Measurements from ENCODE around the gene KRTAP19-2.
A peak's percentile ranks its signal among the peaks of the same experiment; 100 is the strongest.
"Not testable (repeated sequence)": the region's sequence is repeated elsewhere in the genome, so short reads cannot be mapped to it uniquely, and the experiment has no call there.

The KRTAP19-2 gene

GRCh38 chr21:30487336-30487735, at the start of gene KRTAP19-2:
Gene KRTAP19-2 (minus strand): TSS chr21:30487436. CDS start chr21:30487348, 88 bp downstream.
- no peak for DNase-seq
- in situ Hi-C loops (cut with HindIII; ENCODE audit: low pct_ligation_motif_present, low pct_unique_long_range_greater_than_20kb, low sequenced_read_pairs): no loop called here

GRCh38 chr21:30518876-30519275, 31.6 kb upstream of the KRTAP19-2 start:
- no peak for DNase-seq
- in situ Hi-C loops (cut with HindIII; ENCODE audit: low pct_ligation_motif_present, low pct_unique_long_range_greater_than_20kb, low sequenced_read_pairs): no loop called here

- in situ Hi-C loops (cut with HindIII; ENCODE audit: low pct_ligation_motif_present, low pct_unique_long_range_greater_than_20kb, low sequenced_read_pairs): no loop called here
- no peak for DNase-seq
Measured at GRCh38 chr21:30515681-30516080, 28.4 kb upstream of the KRTAP19-2 start.

GRCh38 chr21:30505621-30506205, 18.5 kb upstream of the KRTAP19-2 start:
- in situ Hi-C loops (cut with HindIII; ENCODE audit: low pct_ligation_motif_present, low pct_unique_long_range_greater_than_20kb, low sequenced_read_pairs): not testable (repeated sequence)
- peak; percentile 1 for DNase-seq

GRCh38 chr21:30502041-30502440, 14.8 kb upstream of the KRTAP19-2 start, which contains the start of gene KRTAP19-5:
Gene KRTAP19-5 (minus strand): TSS chr21:30502141. CDS start chr21:30502090, 51 bp downstream.
- DNase-seq: no peak
- in situ Hi-C loops (cut with HindIII; ENCODE audit: low pct_ligation_motif_present, low pct_unique_long_range_greater_than_20kb, low sequenced_read_pairs): no loop called here

- in situ Hi-C loops (cut with HindIII; ENCODE audit: low pct_ligation_motif_present, low pct_unique_long_range_greater_than_20kb, low sequenced_read_pairs): no loop called here
- no peak for DNase-seq
Measured at GRCh38 chr21:30497065-30497464, 9.8 kb upstream of the KRTAP19-2 start, which contains the start of gene KRTAP19-4. Gene KRTAP19-4 (minus strand): TSS chr21:30497165. CDS start chr21:30497110, 55 bp downstream.

- no peak for DNase-seq
- in situ Hi-C loops (cut with HindIII; ENCODE audit: low pct_ligation_motif_present, low pct_unique_long_range_greater_than_20kb, low sequenced_read_pairs): no loop called here
Measured at GRCh38 chr21:30491963-30492428, 4.8 kb upstream of the KRTAP19-2 start, which contains the start of gene KRTAP19-3. Gene KRTAP19-3 (minus strand): TSS chr21:30492013. CDS start chr21:30491957, 56 bp downstream.

- DNase-seq: no peak
- in situ Hi-C loops (cut with HindIII; ENCODE audit: low pct_ligation_motif_present, low pct_unique_long_range_greater_than_20kb, low sequenced_read_pairs): no loop called here
Measured at GRCh38 chr21:30486180-30486579, 1.1 kb downstream of the KRTAP19-2 start.

GRCh38 chr21:30482130-30482529, 5.1 kb downstream of the KRTAP19-2 start:
- no peak for DNase-seq
- in situ Hi-C loops (cut with HindIII; ENCODE audit: low pct_ligation_motif_present, low pct_unique_long_range_greater_than_20kb, low sequenced_read_pairs): no loop called here

- DNase-seq: no peak
- in situ Hi-C loops (cut with HindIII; ENCODE audit: low pct_ligation_motif_present, low pct_unique_long_range_greater_than_20kb, low sequenced_read_pairs): no loop called here
Measured at GRCh38 chr21:30480145-30480544, 7.1 kb downstream of the KRTAP19-2 start, which contains the start of gene KRTAP19-1. Gene KRTAP19-1 (minus strand): TSS chr21:30480367. CDS start chr21:30480317, 50 bp downstream.

GRCh38 chr21:30479259-30479658, 8.0 kb downstream of the KRTAP19-2 start:
- DNase-seq: no peak
- in situ Hi-C loops (cut with HindIII; ENCODE audit: low pct_ligation_motif_present, low pct_unique_long_range_greater_than_20kb, low sequenced_read_pairs): no loop called here

GRCh38 chr21:30478004-30478403, 9.2 kb downstream of the KRTAP19-2 start:
- no peak for DNase-seq
- in situ Hi-C loops (cut with HindIII; ENCODE audit: low pct_ligation_motif_present, low pct_unique_long_range_greater_than_20kb, low sequenced_read_pairs): no loop called here

- in situ Hi-C loops (cut with HindIII; ENCODE audit: low pct_ligation_motif_present, low pct_unique_long_range_greater_than_20kb, low sequenced_read_pairs): no loop called here
- DNase-seq: no peak
Measured at GRCh38 chr21:30468900-30469714, 18.1 kb downstream of the KRTAP19-2 start.

- DNase-seq: peak; percentile 25
- in situ Hi-C loops (cut with HindIII; ENCODE audit: low pct_ligation_motif_present, low pct_unique_long_range_greater_than_20kb, low sequenced_read_pairs): no loop called here
Measured at GRCh38 chr21:30463713-30464112, 23.5 kb downstream of the KRTAP19-2 start.

- in situ Hi-C loops (cut with HindIII; ENCODE audit: low pct_ligation_motif_present, low pct_unique_long_range_greater_than_20kb, low sequenced_read_pairs): no loop called here
- no peak for DNase-seq
Measured at GRCh38 chr21:30448514-30448913, 38.7 kb downstream of the KRTAP19-2 start.

GRCh38 chr21:30447056-30447455, 40.2 kb downstream of the KRTAP19-2 start:
- in situ Hi-C loops (cut with HindIII; ENCODE audit: low pct_ligation_motif_present, low pct_unique_long_range_greater_than_20kb, low sequenced_read_pairs): no loop called here
- DNase-seq: no peak

GRCh38 chr21:30444204-30444603, 43.0 kb downstream of the KRTAP19-2 start:
- in situ Hi-C loops (cut with HindIII; ENCODE audit: low pct_ligation_motif_present, low pct_unique_long_range_greater_than_20kb, low sequenced_read_pairs): no loop called here
- no peak for DNase-seq

GRCh38 chr21:30443226-30443625, 44.0 kb downstream of the KRTAP19-2 start:
- in situ Hi-C loops (cut with HindIII; ENCODE audit: low pct_ligation_motif_present, low pct_unique_long_range_greater_than_20kb, low sequenced_read_pairs): no loop called here
- no peak for DNase-seq

GRCh38 chr21:30439975-30440374, 47.3 kb downstream of the KRTAP19-2 start, which contains the start of gene KRTAP15-1:
Gene KRTAP15-1 (plus strand): TSS chr21:30440275. CDS start chr21:30440328, 53 bp downstream.
- in situ Hi-C loops (cut with HindIII; ENCODE audit: low pct_ligation_motif_present, low pct_unique_long_range_greater_than_20kb, low sequenced_read_pairs): no loop called here
- no peak for DNase-seq
